Glutamatergic neuron (in vitro differentiated cells): ENCODE data around the gene ZNF775. TPM values are rescaled to one million over a fixed set of nuclear protein-coding genes. Genes with fewer than 3 reads are reported as not detected.

Source experiments
- DNase-seq: peaks from one replicate; pipeline ENCODE4 v3.0.0; 2022
- H3K27ac Mint-ChIP-seq: one replicate; pipeline ENCODE4 v1.8.0; 2020; ENCODE audit warnings: mild to moderate bottlenecking, mixed read lengths, inconsistent platforms; ENCODE audit not compliant: unreplicated experiment
- H3K27me3 Mint-ChIP-seq: one replicate; pipeline ENCODE4 v1.8.0; 2020; ENCODE audit warnings: mild to moderate bottlenecking, moderate library complexity, mixed read lengths, inconsistent platforms; ENCODE audit not compliant: unreplicated experiment
- H3K36me3 Mint-ChIP-seq: one replicate; pipeline ENCODE4 v1.8.0; 2020; ENCODE audit warnings: mild to moderate bottlenecking, mixed read lengths, inconsistent platforms; ENCODE audit not compliant: unreplicated experiment
- H3K4me1 Mint-ChIP-seq: one replicate; pipeline ENCODE4 v1.8.0; 2020; ENCODE audit warnings: mild to moderate bottlenecking, low read depth, mixed read lengths, inconsistent platforms; ENCODE audit not compliant: unreplicated experiment
- H3K4me3 Mint-ChIP-seq: one replicate; pipeline ENCODE4 v1.8.0; 2020; ENCODE audit warnings: mild to moderate bottlenecking, mixed read lengths, inconsistent platforms; ENCODE audit not compliant: unreplicated experiment
- H3K9me3 Mint-ChIP-seq: one replicate; pipeline ENCODE4 v1.8.0; 2020; ENCODE audit warnings: mild to moderate bottlenecking, moderate library complexity, mixed read lengths, inconsistent platforms; ENCODE audit not compliant: unreplicated experiment
- total RNA-seq: library from RNA; stranded (reverse); fragmentation: NEBNext Ultra II Directional; extraction: Animal tissue kit (Norgen Biotek cat#: 25700); gene quantifications from one replicate; pipeline ENCODE4 v1.2.1, GENCODE V29; 2021; ENCODE audit not compliant: unreplicated experiment
- TF ChIP-seq, protein P1 (sequence below): fragments of 200-600 bp; sonication (generic); IDR thresholded peaks from one replicate; pipeline ENCODE4 v1.5.0; 2021; ENCODE audit not compliant: partially characterized antibody, unreplicated experiment

Gene ZNF775
- total RNA-seq, 1 donor from 2014 or later: 20.5 TPM

DNA sequence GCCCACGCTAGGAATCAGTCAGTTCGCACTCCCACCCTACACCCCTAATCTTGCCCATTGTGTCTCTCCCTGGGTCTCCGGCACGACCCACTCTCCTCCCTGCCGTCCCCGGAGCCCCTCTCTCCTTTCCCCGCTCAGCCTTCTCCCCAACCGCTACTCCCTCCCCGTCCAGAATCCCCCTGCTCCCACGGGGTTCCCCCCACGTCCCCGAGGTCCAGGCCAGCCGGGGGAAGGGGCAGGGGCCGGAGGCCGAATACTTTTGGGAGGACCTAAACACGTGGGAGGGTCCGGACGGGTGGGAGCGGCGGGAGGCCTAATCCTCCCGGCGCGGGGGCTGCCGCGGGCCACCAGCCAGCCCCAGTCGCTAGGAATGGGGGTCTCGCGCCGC, 38.3 kb upstream of the ZNF775 start:
- Mint-ChIP-seq H3K27me3 (peaks cover 28% of the 10 kb centered on the region), H3K36me3 (peaks cover 5% of the 10 kb centered on the region), H3K4me3 (no peak overlapping the region), H3K4me1 (peaks cover 15% of the 10 kb centered on the region), H3K9me3 (peaks cover 2% of the 10 kb centered on the region), H3K27ac (no peak overlapping the region)
- no peak for DNase-seq
- TF ChIP-seq, protein P1, sequence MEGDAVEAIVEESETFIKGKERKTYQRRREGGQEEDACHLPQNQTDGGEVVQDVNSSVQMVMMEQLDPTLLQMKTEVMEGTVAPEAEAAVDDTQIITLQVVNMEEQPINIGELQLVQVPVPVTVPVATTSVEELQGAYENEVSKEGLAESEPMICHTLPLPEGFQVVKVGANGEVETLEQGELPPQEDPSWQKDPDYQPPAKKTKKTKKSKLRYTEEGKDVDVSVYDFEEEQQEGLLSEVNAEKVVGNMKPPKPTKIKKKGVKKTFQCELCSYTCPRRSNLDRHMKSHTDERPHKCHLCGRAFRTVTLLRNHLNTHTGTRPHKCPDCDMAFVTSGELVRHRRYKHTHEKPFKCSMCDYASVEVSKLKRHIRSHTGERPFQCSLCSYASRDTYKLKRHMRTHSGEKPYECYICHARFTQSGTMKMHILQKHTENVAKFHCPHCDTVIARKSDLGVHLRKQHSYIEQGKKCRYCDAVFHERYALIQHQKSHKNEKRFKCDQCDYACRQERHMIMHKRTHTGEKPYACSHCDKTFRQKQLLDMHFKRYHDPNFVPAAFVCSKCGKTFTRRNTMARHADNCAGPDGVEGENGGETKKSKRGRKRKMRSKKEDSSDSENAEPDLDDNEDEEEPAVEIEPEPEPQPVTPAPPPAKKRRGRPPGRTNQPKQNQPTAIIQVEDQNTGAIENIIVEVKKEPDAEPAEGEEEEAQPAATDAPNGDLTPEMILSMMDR: no peak

DNA sequence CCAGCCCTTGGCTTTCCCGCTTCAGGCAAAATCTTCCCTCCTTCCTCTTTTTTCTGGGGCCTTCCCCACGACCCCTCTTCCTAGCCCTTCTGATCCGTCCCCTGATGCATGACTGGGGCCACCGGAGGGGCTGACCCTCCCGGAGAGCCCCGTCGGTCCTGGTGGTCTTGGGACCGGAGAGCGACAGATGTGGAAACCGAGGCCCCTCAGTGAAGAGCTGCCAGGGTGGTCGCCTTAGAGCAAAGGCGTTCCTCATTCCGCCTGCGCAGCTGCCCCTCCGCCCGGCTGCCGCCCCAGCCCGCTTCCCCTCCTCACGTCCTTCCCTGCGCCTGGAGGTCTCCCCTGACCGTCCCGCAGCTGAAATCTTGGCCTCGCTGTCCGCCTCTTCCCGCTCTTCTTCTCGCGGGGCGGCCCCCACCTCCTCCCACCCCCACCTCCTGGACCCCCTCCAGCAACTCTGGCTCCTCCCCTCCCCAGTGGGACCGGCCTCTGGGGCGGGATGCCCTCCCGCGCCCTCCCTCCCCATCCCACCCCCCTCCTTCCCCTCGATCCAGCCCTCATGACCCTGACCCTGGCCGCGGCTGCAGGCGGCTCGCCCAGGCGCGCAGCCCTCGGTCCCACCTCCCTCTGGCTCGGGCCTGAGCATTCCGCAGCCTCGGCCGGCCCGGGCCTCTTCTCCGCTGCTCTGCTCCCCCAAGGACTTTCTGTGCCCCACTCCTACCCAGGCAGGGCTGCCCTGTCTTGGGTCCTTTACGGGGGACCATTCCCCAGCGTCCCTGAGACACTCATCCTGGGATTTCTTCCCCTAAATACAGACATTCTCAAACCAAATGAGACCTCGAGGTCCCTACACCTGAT, 37.6 kb upstream of the ZNF775 start, which contains the start of gene RARRES2:
Gene RARRES2, minus strand, starts transcription at position 367 of the 858 bp plus-strand sequence. CDS start 1,020 bp downstream, outside the sequence.
- peaks cover 2% of the 10 kb centered on the region for H3K9me3 Mint-ChIP-seq
- TF ChIP-seq, protein P1: no peak
- H3K4me1 Mint-ChIP-seq: peaks cover 9% of the 10 kb centered on the region
- peak within 1 kb of the TSS; percentile 79 for H3K4me3 Mint-ChIP-seq
- no peak within 1 kb of the TSS for H3K27ac Mint-ChIP-seq
- H3K27me3 Mint-ChIP-seq: peaks cover 23% of the 10 kb centered on the region
- peaks cover 5% of the 10 kb centered on the region for H3K36me3 Mint-ChIP-seq
- DNase-seq: peak; percentile 63

DNA sequence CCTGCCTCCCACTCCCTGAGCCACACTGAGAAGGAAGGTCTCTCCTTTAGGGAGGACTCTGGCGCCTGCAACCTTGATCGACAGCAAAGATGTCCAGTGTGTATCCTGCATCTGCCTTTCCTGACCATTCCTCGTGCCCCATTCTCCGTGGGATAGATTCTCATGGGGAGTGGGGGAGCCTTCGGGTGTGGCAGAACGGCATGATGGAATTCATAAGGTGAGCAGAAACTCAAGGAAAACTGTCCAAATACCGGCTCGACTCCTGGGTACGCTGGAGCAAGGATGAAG, 37.1 kb upstream of the ZNF775 start:
- Mint-ChIP-seq H3K9me3 (peaks cover 3% of the 10 kb centered on the region), H3K4me1 (peaks cover 8% of the 10 kb centered on the region), H3K27ac (no peak overlapping the region), H3K36me3 (peaks cover 5% of the 10 kb centered on the region), H3K27me3 (peaks cover 23% of the 10 kb centered on the region), H3K4me3 (peak overlapping the region; percentile 13)
- DNase-seq: no peak
- TF ChIP-seq, protein P1: no peak

DNA sequence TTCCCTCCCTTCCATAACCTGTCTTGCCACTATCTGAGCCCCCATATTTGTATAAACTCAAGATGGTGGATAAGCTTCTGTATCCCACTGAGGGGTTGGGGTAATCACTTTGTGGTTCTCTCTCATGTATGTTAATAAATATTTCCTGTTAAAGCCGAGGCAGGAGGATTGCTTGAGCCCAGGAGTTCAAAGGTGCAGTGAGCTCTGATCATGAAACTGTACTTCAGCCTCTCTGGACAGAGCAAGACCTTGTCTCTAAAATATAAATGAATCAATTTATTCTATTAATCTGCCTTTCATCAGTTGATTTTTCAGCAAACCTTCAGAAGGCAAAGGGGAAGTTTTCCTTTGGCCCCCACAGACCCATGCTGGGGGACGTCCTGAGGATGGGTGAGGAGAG, 35.9 kb upstream of the ZNF775 start:
- no peaks in the 10 kb centered on the region for H3K4me1 Mint-ChIP-seq
- TF ChIP-seq, protein P1: no peak
- no peak overlapping the region for H3K4me3 Mint-ChIP-seq
- no peak for DNase-seq
- H3K27ac Mint-ChIP-seq: no peak overlapping the region
- peaks cover 3% of the 10 kb centered on the region for H3K9me3 Mint-ChIP-seq
- peaks cover 17% of the 10 kb centered on the region for H3K27me3 Mint-ChIP-seq
- H3K36me3 Mint-ChIP-seq: peaks cover 5% of the 10 kb centered on the region

DNA sequence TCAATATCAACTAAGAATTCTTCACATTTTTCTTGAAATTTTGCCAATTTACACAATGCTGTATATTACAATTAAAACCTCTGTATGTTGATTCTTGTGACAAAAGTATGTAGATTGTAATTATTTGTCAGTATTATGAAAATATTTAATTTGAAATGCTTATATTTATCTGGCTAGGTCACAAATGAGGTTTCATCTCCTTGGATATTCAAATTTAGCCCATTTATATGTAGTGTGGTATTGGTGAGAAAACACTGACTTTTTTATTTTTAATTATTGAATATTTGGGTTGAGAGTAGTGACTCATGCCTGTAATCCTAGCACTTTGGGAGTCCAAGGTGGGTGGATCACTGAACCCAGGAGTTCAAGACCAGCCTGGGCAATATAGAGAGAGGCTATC, 34.8 kb upstream of the ZNF775 start:
- peaks cover 3% of the 10 kb centered on the region for H3K9me3 Mint-ChIP-seq
- no peak for DNase-seq
- H3K4me3 Mint-ChIP-seq: no peak overlapping the region
- H3K27ac Mint-ChIP-seq: no peak overlapping the region
- peaks cover 5% of the 10 kb centered on the region for H3K36me3 Mint-ChIP-seq
- no peaks in the 10 kb centered on the region for H3K4me1 Mint-ChIP-seq
- H3K27me3 Mint-ChIP-seq: peaks cover 15% of the 10 kb centered on the region
- TF ChIP-seq, protein P1: no peak
